ELR (cell line): ENCODE measurements around the gene ZNHIT1.

ENCODE experiments used
- DNase-seq: peaks from one replicate; pipeline ENCODE4 v3.0.0-alpha.2; 2015; ENCODE audit warnings: low read depth

The ZNHIT1 gene

GRCh38 chr7:101218236-101219125 is 516 bp downstream of the ZNHIT1 start:
- peak; percentile 30 for DNase-seq

GRCh38 chr7:101220295-101220694 is 2.3 kb downstream of the ZNHIT1 start:
- DNase-seq: no peak

- no peak for DNase-seq
Observed at GRCh38 chr7:101222275-101222830, 4.4 kb downstream of the ZNHIT1 start.

- DNase-seq: no peak
Observed at GRCh38 chr7:101223528-101223927, 5.6 kb downstream of the ZNHIT1 start.

- DNase-seq: no peak
Observed at GRCh38 chr7:101225650-101226049, 7.7 kb downstream of the ZNHIT1 start.

- DNase-seq: no peak
Observed at GRCh38 chr7:101226721-101227120, 8.8 kb downstream of the ZNHIT1 start.

GRCh38 chr7:101231644-101232043 is 13.7 kb downstream of the ZNHIT1 start:
- peak; percentile 24 for DNase-seq

- no peak for DNase-seq
Observed at GRCh38 chr7:101232141-101232850, 14.3 kb downstream of the ZNHIT1 start.

- no peak for DNase-seq
Observed at GRCh38 chr7:101233907-101234547, 16.1 kb downstream of the ZNHIT1 start.

GRCh38 chr7:101234636-101235035 is 16.7 kb downstream of the ZNHIT1 start:
- no peak for DNase-seq

GRCh38 chr7:101235050-101235449 is 17.1 kb downstream of the ZNHIT1 start:
- DNase-seq: peak; percentile 21

GRCh38 chr7:101235522-101235921 is 17.6 kb downstream of the ZNHIT1 start:
- DNase-seq: no peak

- no peak for DNase-seq
Observed at GRCh38 chr7:101236292-101236835, 18.4 kb downstream of the ZNHIT1 start.

- no peak for DNase-seq
Observed at GRCh38 chr7:101237206-101238067, 19.5 kb downstream of the ZNHIT1 start, which contains the start of gene CLDN15. Gene CLDN15, minus strand, starts transcription at chr7:101237802. Its CDS starts 221 bp downstream, at chr7:101237581.

- DNase-seq: no peak
Observed at GRCh38 chr7:101238226-101239182, 20.5 kb downstream of the ZNHIT1 start.

- DNase-seq: no peak
Observed at GRCh38 chr7:101239191-101239950, 21.4 kb downstream of the ZNHIT1 start.

- no peak for DNase-seq
Observed at GRCh38 chr7:101239951-101240220, 21.9 kb downstream of the ZNHIT1 start.

- DNase-seq: no peak
Observed at GRCh38 chr7:101240226-101241014, 22.5 kb downstream of the ZNHIT1 start.

- no peak for DNase-seq
Observed at GRCh38 chr7:101241015-101241363, 23.0 kb downstream of the ZNHIT1 start.
